Stimulated activated memory B cell treated with anti-CD40 and anti-IgM and Interleukin-4, amounts not matched to agents 10 μg/mL and 1 μg/mL and 100 μg/mL, for 72 hours (primary cell): ENCODE results near the gene POU3F1.

Experiments used
- ATAC-seq: fragments of 150-1000 bp; cut with Tn5 transposase; 2 replicates; pipeline ENCODE4 v1.10.0; 2021
- H3K27ac Mint-ChIP-seq: one replicate; pipeline ENCODE4 v1.8.0; 2022; ENCODE audit warnings: mild to moderate bottlenecking, mixed read lengths
- H3K27me3 Mint-ChIP-seq: one replicate; pipeline ENCODE4 v1.8.0; 2022; ENCODE audit warnings: mixed read lengths
- H3K36me3 Mint-ChIP-seq: one replicate; pipeline ENCODE4 v1.8.0; 2022; ENCODE audit warnings: mixed read lengths
- H3K4me1 Mint-ChIP-seq: one replicate; pipeline ENCODE4 v1.8.0; 2022; ENCODE audit warnings: mixed read lengths
- H3K4me3 Mint-ChIP-seq: one replicate; pipeline ENCODE4 v1.8.0; 2022; ENCODE audit warnings: mild to moderate bottlenecking, moderate library complexity, mixed read lengths
- H3K9me3 Mint-ChIP-seq: one replicate; pipeline ENCODE4 v1.8.0; 2022; ENCODE audit warnings: mixed read lengths

POU3F1 gene

GRCh38 chr1:38029081-38029681 is 17.4 kb downstream of the POU3F1 start:
- Mint-ChIP-seq H3K4me3 (no peak overlapping the region), H3K4me1 (peaks cover 53% of the 10 kb centered on the region)

GRCh38 chr1:38028671-38029070 is 17.9 kb downstream of the POU3F1 start:
- peak overlapping the region; percentile 68 for H3K27ac Mint-ChIP-seq
- H3K36me3 Mint-ChIP-seq, result peaks cover 19% of the 10 kb centered on the region
- no peaks in the 10 kb centered on the region for H3K9me3 Mint-ChIP-seq
- H3K4me3 Mint-ChIP-seq, result peak overlapping the region; percentile 11
- no peak for ATAC-seq
- H3K4me1 Mint-ChIP-seq, result peaks cover 53% of the 10 kb centered on the region
- peaks cover 3% of the 10 kb centered on the region for H3K27me3 Mint-ChIP-seq

More at GRCh38 chr1:38029081-38029681, 17.4 kb downstream of the POU3F1 start:
- Mint-ChIP-seq H3K27ac (peak overlapping the region; percentile 68), H3K9me3 (no peaks in the 10 kb centered on the region), H3K27me3 (peaks cover 8% of the 10 kb centered on the region), H3K36me3 (peaks cover 15% of the 10 kb centered on the region)
- ATAC-seq, result no peak

- Mint-ChIP-seq H3K4me1 (peaks cover 53% of the 10 kb centered on the region), H3K27me3 (no peaks in the 10 kb centered on the region), H3K36me3 (peaks cover 23% of the 10 kb centered on the region), H3K4me3 (peak overlapping the region; percentile 11), H3K27ac (peak overlapping the region; percentile 68), H3K9me3 (no peaks in the 10 kb centered on the region)
- peak; percentile 94 for ATAC-seq
Observed at GRCh38 chr1:38028105-38028591, 18.4 kb downstream of the POU3F1 start.

GRCh38 chr1:38027201-38028104 is 19.1 kb downstream of the POU3F1 start:
- H3K4me1 Mint-ChIP-seq, result peaks cover 53% of the 10 kb centered on the region
- ATAC-seq, result no peak
- peak overlapping the region; percentile 68 for H3K27ac Mint-ChIP-seq
- peaks cover 30% of the 10 kb centered on the region for H3K36me3 Mint-ChIP-seq
- no peak overlapping the region for H3K4me3 Mint-ChIP-seq
- no peaks in the 10 kb centered on the region for H3K27me3 Mint-ChIP-seq
- no peaks in the 10 kb centered on the region for H3K9me3 Mint-ChIP-seq

- Mint-ChIP-seq H3K9me3 (no peaks in the 10 kb centered on the region), H3K27me3 (no peaks in the 10 kb centered on the region), H3K4me3 (no peak overlapping the region), H3K36me3 (peaks cover 36% of the 10 kb centered on the region), H3K27ac (no peak overlapping the region), H3K4me1 (peaks cover 53% of the 10 kb centered on the region)
- no peak for ATAC-seq
Observed at GRCh38 chr1:38026592-38027200, 19.9 kb downstream of the POU3F1 start.

GRCh38 chr1:38025664-38026063 is 20.9 kb downstream of the POU3F1 start:
- no peaks in the 10 kb centered on the region for H3K27me3 Mint-ChIP-seq
- peaks cover 45% of the 10 kb centered on the region for H3K4me1 Mint-ChIP-seq
- H3K9me3 Mint-ChIP-seq, result no peaks in the 10 kb centered on the region
- no peak overlapping the region for H3K27ac Mint-ChIP-seq
- H3K36me3 Mint-ChIP-seq, result peaks cover 36% of the 10 kb centered on the region
- no peak overlapping the region for H3K4me3 Mint-ChIP-seq
- no peak for ATAC-seq

- no peak for ATAC-seq
- H3K36me3 Mint-ChIP-seq, result peaks cover 36% of the 10 kb centered on the region
- H3K27me3 Mint-ChIP-seq, result no peaks in the 10 kb centered on the region
- no peak overlapping the region for H3K4me3 Mint-ChIP-seq
- H3K4me1 Mint-ChIP-seq, result peaks cover 41% of the 10 kb centered on the region
- H3K9me3 Mint-ChIP-seq, result no peaks in the 10 kb centered on the region
- H3K27ac Mint-ChIP-seq, result no peak overlapping the region
Observed at GRCh38 chr1:38025233-38025632, 21.4 kb downstream of the POU3F1 start.

GRCh38 chr1:38022810-38023209 is 23.8 kb downstream of the POU3F1 start:
- Mint-ChIP-seq H3K36me3 (peaks cover 55% of the 10 kb centered on the region), H3K27ac (no peak overlapping the region), H3K4me1 (peaks cover 17% of the 10 kb centered on the region), H3K9me3 (no peaks in the 10 kb centered on the region), H3K27me3 (no peaks in the 10 kb centered on the region), H3K4me3 (no peak overlapping the region)
- no peak for ATAC-seq

- no peaks in the 10 kb centered on the region for H3K9me3 Mint-ChIP-seq
- no peak overlapping the region for H3K4me3 Mint-ChIP-seq
- H3K4me1 Mint-ChIP-seq, result peaks cover 8% of the 10 kb centered on the region
- H3K27ac Mint-ChIP-seq, result no peak overlapping the region
- H3K27me3 Mint-ChIP-seq, result no peaks in the 10 kb centered on the region
- ATAC-seq, result no peak
- peaks cover 61% of the 10 kb centered on the region for H3K36me3 Mint-ChIP-seq
Observed at GRCh38 chr1:38021969-38022368, 24.6 kb downstream of the POU3F1 start.

- Mint-ChIP-seq H3K36me3 (peaks cover 68% of the 10 kb centered on the region), H3K9me3 (no peaks in the 10 kb centered on the region), H3K4me3 (no peak overlapping the region), H3K27me3 (no peaks in the 10 kb centered on the region), H3K4me1 (peaks cover 6% of the 10 kb centered on the region), H3K27ac (no peak overlapping the region)
- no peak for ATAC-seq
Observed at GRCh38 chr1:38020396-38020795, 26.2 kb downstream of the POU3F1 start.

- peaks cover 57% of the 10 kb centered on the region for H3K36me3 Mint-ChIP-seq
- H3K27ac Mint-ChIP-seq, result no peak overlapping the region
- no peak for ATAC-seq
- peaks cover 12% of the 10 kb centered on the region for H3K4me1 Mint-ChIP-seq
- H3K9me3 Mint-ChIP-seq, result no peaks in the 10 kb centered on the region
- no peak overlapping the region for H3K4me3 Mint-ChIP-seq
- no peaks in the 10 kb centered on the region for H3K27me3 Mint-ChIP-seq
Observed at GRCh38 chr1:38018864-38019343, 27.7 kb downstream of the POU3F1 start.

- Mint-ChIP-seq H3K27ac (peak overlapping the region; percentile 11), H3K9me3 (no peaks in the 10 kb centered on the region), H3K4me3 (no peak overlapping the region), H3K4me1 (peaks cover 31% of the 10 kb centered on the region), H3K36me3 (peaks cover 37% of the 10 kb centered on the region), H3K27me3 (no peaks in the 10 kb centered on the region)
- ATAC-seq, result no peak
Observed at GRCh38 chr1:38015978-38016725, 30.4 kb downstream of the POU3F1 start.

GRCh38 chr1:38014724-38015424 is 31.7 kb downstream of the POU3F1 start:
- ATAC-seq, result no peak
- Mint-ChIP-seq H3K4me1 (peaks cover 31% of the 10 kb centered on the region), H3K9me3 (no peaks in the 10 kb centered on the region), H3K36me3 (peaks cover 36% of the 10 kb centered on the region), H3K27ac (no peak overlapping the region), H3K4me3 (no peak overlapping the region), H3K27me3 (no peaks in the 10 kb centered on the region)

GRCh38 chr1:38014171-38014570 is 32.4 kb downstream of the POU3F1 start:
- no peaks in the 10 kb centered on the region for H3K9me3 Mint-ChIP-seq
- peaks cover 31% of the 10 kb centered on the region for H3K4me1 Mint-ChIP-seq
- peaks cover 31% of the 10 kb centered on the region for H3K36me3 Mint-ChIP-seq
- no peak overlapping the region for H3K4me3 Mint-ChIP-seq
- H3K27me3 Mint-ChIP-seq, result no peaks in the 10 kb centered on the region
- ATAC-seq, result no peak
- H3K27ac Mint-ChIP-seq, result no peak overlapping the region
